Measurements from ENCODE around the gene PHF19. TPM values are rescaled to one million over a fixed set of nuclear protein-coding genes. Genes with fewer than 3 reads are reported as not detected.

Gene PHF19
- polyA plus RNA-seq, 1 of the 3 experiments (the other 2 are of a cell fraction), result 33.4 TPM

- Histone ChIP-seq H3K9me2 (no peaks in the 10 kb centered on the region), H3K4me2 (no peak overlapping the region), H3F3A (replicated peaks; ENCODE audit: insufficient read depth) (peaks cover 12% of the 10 kb centered on the region), H3K9ac (no peak overlapping the region), H3K27ac (ENCODE audit: low read depth in 2 of 2, low read length in 1 of 2) (peak overlapping the region in 1 of 2 experiments; percentile 1; a peak in 1 of 4 replicates), H3K79me2 (ENCODE audit: insufficient read depth) (no peaks in the 10 kb centered on the region), H3K9me3 (no peaks in the 10 kb centered on the region), H3K4me1 (ENCODE audit: control insufficient read depth in 1 of 2, insufficient read depth in 2 of 2, low read depth in 1 of 2, low read length in 1 of 2) (peaks cover 0 to 28% of the 10 kb centered on the region in 2 experiments; a peak in 2 of 4 replicates), H3K27me3 (ENCODE audit: insufficient read depth) (no peaks in the 10 kb centered on the region), H3K36me3 (replicated peaks in 1 of 2; ENCODE audit: control insufficient read depth in 1 of 2, insufficient read depth in 2 of 2, low read length in 1 of 2) (peaks cover 20 to 44% of the 10 kb centered on the region in 2 experiments), H2AFZ (ENCODE audit: low read depth) (no peak overlapping the region), H4K20me1 (ENCODE audit: insufficient read depth) (no peaks in the 10 kb centered on the region), H3K4me3 (ENCODE audit: low read depth in 2 of 2, low read length in 1 of 2) (no peak overlapping the region)
- whole genome bisulfite sequencing (ENCODE audit: low lambda C conversion rate), result 100% methylated on average over 7 of the region's 7 CpGs
- POLR2A ChIA-PET, result interaction anchor here (0.8 kb wide), 1 partner anchor 14 kb away, joined by 4 read pairs; no protein-coding TSS in a partner anchor
- TF ChIP-seq ELF1 (IDR thresholded peaks at IDR 0.05) (no peak), RXRA (IDR thresholded peaks at IDR 0.05; ENCODE audit: borderline replicate concordance, low read depth) (no peak), FOSL2 (IDR thresholded peaks at IDR 0.05; ENCODE audit: borderline replicate concordance, low read depth) (no peak), USF1 (IDR thresholded peaks at IDR 0.05; ENCODE audit: borderline replicate concordance, low read depth) (no peak), POLR2AphosphoS5 (IDR thresholded peaks at IDR 0.05; ENCODE audit: low read depth, low read length) (no peak), RFX5 (IDR thresholded peaks at IDR 0.05; ENCODE audit: low read length) (no peak), SIN3A (IDR thresholded peaks at IDR 0.05; ENCODE audit: borderline replicate concordance, low read depth, low read length) (no peak), IRF3 (IDR thresholded peaks at IDR 0.05; ENCODE audit: low read depth, low read length) (no peak), FOXM1 (IDR thresholded peaks at IDR 0.05; ENCODE audit: low read depth) (no peak), MAX (IDR thresholded peaks at IDR 0.05; ENCODE audit: low read depth) (no peak), NRF1 (IDR thresholded peaks at IDR 0.05; ENCODE audit: low read depth, low read length) (no peak), PBX3 (IDR thresholded peaks at IDR 0.05) (no peak)
- DNase-seq, result no peak
- CTCF ChIA-PET, result interaction anchor here (0.9 to 1.5 kb wide), 3 partner anchors 102 to 128 kb away, joined by 3 to 7 read pairs (median 3); no protein-coding TSS in a partner anchor
Measured at GRCh38 chr9:120857481-120857880, 19.5 kb downstream of the PHF19 start.

- H3K9me2 ChIP-seq, result no peaks in the 10 kb centered on the region
- H3K4me2 ChIP-seq, result no peak overlapping the region
- 96% methylated on average over 3 of the region's 4 CpGs for WGBS (ENCODE audit: low lambda C conversion rate)
- no peak for DNase-seq
- POLR2A ChIA-PET, result interaction anchor here (0.8 to 1.0 kb wide), 2 partner anchors 13 kb away, joined by 3 to 4 read pairs; no protein-coding TSS in a partner anchor
- no peak overlapping the region for H3K9ac ChIP-seq
- no peaks in the 10 kb centered on the region for H4K20me1 ChIP-seq (ENCODE audit: insufficient read depth)
- CTCF ChIA-PET, result interaction anchor here (1.3 to 1.5 kb wide), 2 partner anchors 80 to 101 kb away, joined by 7 read pairs; no protein-coding TSS in a partner anchor
- no peaks in the 10 kb centered on the region for H3K79me2 ChIP-seq (ENCODE audit: insufficient read depth)
- no peaks in the 10 kb centered on the region for H3K27me3 ChIP-seq (ENCODE audit: insufficient read depth)
- H2AFZ ChIP-seq (ENCODE audit: low read depth), result no peak overlapping the region
- H3K4me1 ChIP-seq (ENCODE audit: control insufficient read depth in 1 of 2, insufficient read depth in 2 of 2, low read depth in 1 of 2, low read length in 1 of 2), result peaks cover 0 to 28% of the 10 kb centered on the region in 2 experiments; a peak in 2 of 4 replicates
- peak overlapping the region in 1 of 2 experiments; percentile 0; a peak in 1 of 4 replicates for H3K27ac ChIP-seq (ENCODE audit: low read depth in 2 of 2, low read length in 1 of 2)
- peaks cover 20 to 38% of the 10 kb centered on the region in 2 experiments for H3K36me3 ChIP-seq (replicated peaks in 1 of 2; ENCODE audit: control insufficient read depth in 1 of 2, insufficient read depth in 2 of 2, low read length in 1 of 2)
- no peak overlapping the region for H3K4me3 ChIP-seq (ENCODE audit: low read depth in 2 of 2, low read length in 1 of 2)
- H3K9me3 ChIP-seq, result no peaks in the 10 kb centered on the region
- H3F3A ChIP-seq (replicated peaks; ENCODE audit: insufficient read depth), result peaks cover 16% of the 10 kb centered on the region
- TF ChIP-seq TAF1 (IDR thresholded peaks at IDR 0.05; ENCODE audit: borderline replicate concordance, low read depth, low read length), result no peak
- TF ChIP-seq IRF3 (IDR thresholded peaks at IDR 0.05; ENCODE audit: low read depth, low read length), result no peak
- no peak for TF ChIP-seq MXI1 (IDR thresholded peaks at IDR 0.05; ENCODE audit: low read depth, low read length)
- TF ChIP-seq FOXM1 (IDR thresholded peaks at IDR 0.05; ENCODE audit: low read depth), result no peak
- no peak for TF ChIP-seq REST (IDR thresholded peaks at IDR 0.05; ENCODE audit: low read depth, low read length)
- no peak for TF ChIP-seq MAX (IDR thresholded peaks at IDR 0.05; ENCODE audit: low read depth)
- no peak for TF ChIP-seq SIN3A (IDR thresholded peaks at IDR 0.05; ENCODE audit: borderline replicate concordance, low read depth, low read length)
- no peak for TF ChIP-seq PBX3 (IDR thresholded peaks at IDR 0.05)
Measured at GRCh38 chr9:120856700-120857099, 20.3 kb downstream of the PHF19 start.
